ENCODE measurements around the gene MIGA2. TPM values are rescaled to one million over a fixed set of nuclear protein-coding genes. Genes with fewer than 3 reads are reported as not detected.

The MIGA2 gene
- total RNA-seq, 1 donor from 2014 or later = 12.6 TPM

- no peak for TF ChIP-seq CTCF (IDR thresholded peaks at IDR 0.05; ENCODE audit: insufficient read depth, low read length, severe bottlenecking)
- DNase-seq (ENCODE audit: low read depth) (no peak), FAIRE-seq (no peak)
- no peak overlapping the region for H3K4me3 ChIP-seq (ENCODE audit: low read depth, low read length)
- peaks cover 14% of the 10 kb centered on the region for H3K36me3 ChIP-seq (ENCODE audit: control insufficient read depth, insufficient read depth, low read length)
- no peaks in the 10 kb centered on the region for H3K27me3 ChIP-seq (ENCODE audit: control insufficient read depth, insufficient read depth, low read length)
Measured at GRCh38 chr9:129012893-129013448, 23.5 kb upstream of the MIGA2 start.

- peak; percentile 7 for FAIRE-seq
Measured at GRCh38 chr9:129013674-129014073, 22.8 kb upstream of the MIGA2 start.

GRCh38 chr9:129014124-129014523 lies 22.3 kb upstream of the MIGA2 start:
- H3K27me3 ChIP-seq (ENCODE audit: control insufficient read depth, insufficient read depth, low read length) = no peaks in the 10 kb centered on the region
- no peak for TF ChIP-seq CTCF (IDR thresholded peaks at IDR 0.05; ENCODE audit: insufficient read depth, low read length, severe bottlenecking)
- no peak overlapping the region for H3K4me3 ChIP-seq (ENCODE audit: low read depth, low read length)
- DNase-seq (ENCODE audit: low read depth) (no peak), FAIRE-seq (no peak)
- peaks cover 13% of the 10 kb centered on the region for H3K36me3 ChIP-seq (ENCODE audit: control insufficient read depth, insufficient read depth, low read length)

More at GRCh38 chr9:129013674-129014073, 22.8 kb upstream of the MIGA2 start:
- Histone ChIP-seq H3K36me3 (ENCODE audit: control insufficient read depth, insufficient read depth, low read length) (peaks cover 13% of the 10 kb centered on the region), H3K27me3 (ENCODE audit: control insufficient read depth, insufficient read depth, low read length) (no peaks in the 10 kb centered on the region), H3K4me3 (ENCODE audit: low read depth, low read length) (no peak overlapping the region)
- TF ChIP-seq CTCF (IDR thresholded peaks at IDR 0.05; ENCODE audit: insufficient read depth, low read length, severe bottlenecking) = no peak
- DNase-seq (ENCODE audit: low read depth) = no peak

GRCh38 chr9:129014608-129015007 lies 21.8 kb upstream of the MIGA2 start:
- no peak for TF ChIP-seq CTCF (IDR thresholded peaks at IDR 0.05; ENCODE audit: insufficient read depth, low read length, severe bottlenecking)
- no peak for FAIRE-seq
- peaks cover 13% of the 10 kb centered on the region for H3K36me3 ChIP-seq (ENCODE audit: control insufficient read depth, insufficient read depth, low read length)
- no peak for DNase-seq (ENCODE audit: low read depth)
- H3K27me3 ChIP-seq (ENCODE audit: control insufficient read depth, insufficient read depth, low read length) = no peaks in the 10 kb centered on the region
- H3K4me3 ChIP-seq (ENCODE audit: low read depth, low read length) = no peak overlapping the region

- Histone ChIP-seq H3K27me3 (ENCODE audit: control insufficient read depth, insufficient read depth, low read length) (no peaks in the 10 kb centered on the region), H3K4me3 (ENCODE audit: low read depth, low read length) (no peak overlapping the region), H3K36me3 (ENCODE audit: control insufficient read depth, insufficient read depth, low read length) (no peaks in the 10 kb centered on the region)
- TF ChIP-seq CTCF (IDR thresholded peaks at IDR 0.05; ENCODE audit: insufficient read depth, low read length, severe bottlenecking) = no peak
- no peak for FAIRE-seq
- DNase-seq (ENCODE audit: low read depth) = no peak
Measured at GRCh38 chr9:129021091-129021490, 15.3 kb upstream of the MIGA2 start.

- no peak for DNase-seq (ENCODE audit: low read depth)
- Histone ChIP-seq H3K36me3 (ENCODE audit: control insufficient read depth, insufficient read depth, low read length) (no peaks in the 10 kb centered on the region), H3K27me3 (ENCODE audit: control insufficient read depth, insufficient read depth, low read length) (no peaks in the 10 kb centered on the region), H3K4me3 (ENCODE audit: low read depth, low read length) (no peak overlapping the region)
- no peak for FAIRE-seq
- TF ChIP-seq CTCF (IDR thresholded peaks at IDR 0.05; ENCODE audit: insufficient read depth, low read length, severe bottlenecking) = no peak
Measured at GRCh38 chr9:129022037-129022436, 14.4 kb upstream of the MIGA2 start.
